ENCODE data around the gene SLC35G3.
"Not testable (repeated sequence)": the region's sequence is repeated elsewhere in the genome, so short reads cannot be mapped to it uniquely, and the experiment has no call there.

Gene SLC35G3

GRCh38 chr17:35194001-35194400 is at the start of gene SLC35G3:
TSS of gene SLC35G3 (minus strand) at chr17:35194393. CDS start at chr17:35194307, 86 bp downstream.
- not testable (repeated sequence) for DNase-seq

- DNase-seq: no peak
Measured at GRCh38 chr17:35243561-35244340, 49.6 kb upstream of the SLC35G3 start.

GRCh38 chr17:35242805-35243560 is 48.8 kb upstream of the SLC35G3 start, which contains the start of gene SLFN5:
TSS of gene SLFN5 (plus strand) at chr17:35243072. CDS start at chr17:35258691, 15,619 bp downstream.
- peak; percentile 39 for DNase-seq

GRCh38 chr17:35242158-35242804 is 48.1 kb upstream of the SLC35G3 start:
- peak; percentile 18 for DNase-seq

- no peak for DNase-seq
Measured at GRCh38 chr17:35241520-35241919, 47.3 kb upstream of the SLC35G3 start.

GRCh38 chr17:35240861-35241260 is 46.7 kb upstream of the SLC35G3 start:
- DNase-seq: no peak

GRCh38 chr17:35239823-35240222 is 45.6 kb upstream of the SLC35G3 start:
- no peak for DNase-seq

GRCh38 chr17:35238821-35239220 is 44.6 kb upstream of the SLC35G3 start:
- no peak for DNase-seq

GRCh38 chr17:35236821-35237220 is 42.6 kb upstream of the SLC35G3 start:
- no peak for DNase-seq

- DNase-seq: no peak
Measured at GRCh38 chr17:35235917-35236316, 41.7 kb upstream of the SLC35G3 start.

GRCh38 chr17:35235289-35235688 is 41.1 kb upstream of the SLC35G3 start:
- no peak for DNase-seq

GRCh38 chr17:35234315-35234714 is 40.1 kb upstream of the SLC35G3 start:
- not testable (repeated sequence) for DNase-seq

GRCh38 chr17:35229638-35230037 is 35.4 kb upstream of the SLC35G3 start:
- no peak for DNase-seq

- no peak for DNase-seq
Measured at GRCh38 chr17:35227546-35227945, 33.4 kb upstream of the SLC35G3 start.

- DNase-seq: no peak
Measured at GRCh38 chr17:35224436-35224835, 30.2 kb upstream of the SLC35G3 start.

- DNase-seq: no peak
Measured at GRCh38 chr17:35222452-35222851, 28.3 kb upstream of the SLC35G3 start.

GRCh38 chr17:35218915-35219314 is 24.7 kb upstream of the SLC35G3 start:
- DNase-seq: no peak

GRCh38 chr17:35217107-35217506 is 22.9 kb upstream of the SLC35G3 start:
- DNase-seq: no peak

GRCh38 chr17:35214631-35215273 is 20.6 kb upstream of the SLC35G3 start:
- no peak for DNase-seq

- DNase-seq: no peak
Measured at GRCh38 chr17:35214192-35214591, 20.0 kb upstream of the SLC35G3 start.

GRCh38 chr17:35213412-35213940 is 19.3 kb upstream of the SLC35G3 start:
- no peak for DNase-seq

GRCh38 chr17:35212668-35213067 is 18.5 kb upstream of the SLC35G3 start:
- DNase-seq: no peak

GRCh38 chr17:35210741-35211140 is 16.5 kb upstream of the SLC35G3 start:
- no peak for DNase-seq

Measured in NCI-H2029 treated with DMSO at 0.1 percent for 48 hours (cell line).